Vagina (tissue), 2 donors: ENCODE results near the gene INHBC. TPM values are rescaled to one million over a fixed set of nuclear protein-coding genes. Genes with fewer than 3 reads are reported as not detected.
"Not testable (repeated sequence)": the region's sequence is repeated elsewhere in the genome, so short reads cannot be mapped to it uniquely, and the experiment has no call there.

ENCODE experiments used
- DNase-seq, 2 donors: peaks; one replicate each; pipeline ENCODE4 v3.0.0-alpha.2; 2017; ENCODE audit errors: extremely low spot score in 2 of 2
- H3K27ac ChIP-seq: fragments of 200-600 bp; sonication (generic); one replicate; pipeline ENCODE4 v1.5.1; 2019
- H3K27me3 ChIP-seq: fragments of 200-600 bp; sonication (generic); one replicate; pipeline ENCODE4 v1.5.1; 2019
- H3K36me3 ChIP-seq, 2 donors: fragments of 200-600 bp; sonication (generic); one replicate each; pipeline ENCODE4 v1.5.1; 2017 to 2019
- H3K4me1 ChIP-seq: fragments of 200-600 bp; sonication (generic); one replicate; pipeline ENCODE4 v1.5.1; 2019
- H3K4me3 ChIP-seq, 2 donors: fragments of 200-600 bp; sonication (generic); 1 replicate in 1 of 2; 2 replicates in 1 of 2; pipeline ENCODE4 v1.5.1; 2016 to 2019
- H3K9me3 ChIP-seq: fragments of 200-600 bp; sonication (generic); one replicate; pipeline ENCODE4 v1.5.1; 2019
- CTCF ChIP-seq, 3 experiments: fragments of 450-650 bp in 2 of 3; fragments of 200-600 bp in 1 of 3; sonication (generic) in 1 of 3; IDR thresholded peaks; one replicate each; pipeline ENCODE4 v1.5.1; 2017 to 2019; ENCODE audit warnings: antibody characterized with exemption in 3 of 3, mild to moderate bottlenecking in 2 of 3, moderate library complexity in 2 of 3
- POLR2A ChIP-seq, 2 donors: fragments of 450-650 bp; IDR thresholded peaks; one replicate each; pipeline ENCODE4 v1.6.1; 2017; ENCODE audit warnings: antibody characterized with exemption in 2 of 2, mild to moderate bottlenecking in 2 of 2, moderate library complexity in 2 of 2
- POLR2AphosphoS5 ChIP-seq, 2 donors: sonication (generic); formaldehyde crosslinking; IDR thresholded peaks; one replicate each; pipeline ENCODE4 v1.9.0; 2017; ENCODE audit warnings: antibody characterized with exemption in 2 of 2, mild to moderate bottlenecking in 2 of 2, low read depth in 1 of 2; ENCODE audit not compliant: insufficient read depth in 1 of 2
- intact Hi-C: fragments of 100-400 bp; cut with DNase I; formaldehyde crosslinking; loops from one replicate; pipeline ENCODE4 v1.15.1; 2023
- total RNA-seq: library from RNA; depleted of rRNA; stranded (reverse); fragments of >200 nt; gene quantifications from one replicate; pipeline ENCODE4 v1.2.3, GENCODE V29; 2016

The INHBC gene
- total RNA-seq, 1 donor from 2014 or later, result not detected

- no peaks in the 10 kb centered on the region for H3K9me3 ChIP-seq
- intact Hi-C loops, result no loop called here
- no peak overlapping the region for H3K4me3 ChIP-seq
- no peaks in the 10 kb centered on the region for H3K4me1 ChIP-seq
- H3K27ac ChIP-seq, result no peak overlapping the region
- no peak for DNase-seq
- TF ChIP-seq POLR2A (IDR thresholded peaks at IDR 0.05), result no peak
- no peak for TF ChIP-seq POLR2AphosphoS5 (IDR thresholded peaks at IDR 0.05; ENCODE audit: insufficient read depth in 1 of 2, low read depth in 1 of 2)
- TF ChIP-seq CTCF (IDR thresholded peaks at IDR 0.05), result no peak
- H3K36me3 ChIP-seq, result no peaks in the 10 kb centered on the region
- no peaks in the 10 kb centered on the region for H3K27me3 ChIP-seq
These were observed 29.5 kb upstream of the INHBC start for GRCh38 chr12:57404966-57405640.

DNA sequence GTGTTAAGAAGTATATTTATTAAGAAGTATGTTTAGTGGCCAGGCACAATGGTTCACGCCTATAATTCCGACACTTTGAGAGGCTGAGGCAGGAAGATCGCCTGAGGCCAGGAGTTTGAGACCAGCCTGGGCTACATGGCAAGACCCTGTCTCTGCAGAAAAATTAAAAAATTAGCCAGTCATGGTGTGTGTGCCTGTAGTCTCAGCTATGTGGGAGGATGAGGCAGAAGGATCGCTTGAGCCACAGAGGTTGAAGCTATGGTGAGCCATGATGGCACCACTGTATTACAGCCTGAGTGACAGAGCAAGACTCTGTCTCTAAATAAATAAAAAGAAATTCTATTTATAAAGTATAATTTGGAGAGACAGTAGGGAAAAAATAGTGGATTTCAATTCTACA lies 24.1 kb upstream of the INHBC start:
- TF ChIP-seq POLR2AphosphoS5 (IDR thresholded peaks at IDR 0.05; ENCODE audit: insufficient read depth in 1 of 2, low read depth in 1 of 2), result no peak
- no peak for TF ChIP-seq CTCF (IDR thresholded peaks at IDR 0.05)
- no peak for TF ChIP-seq POLR2A (IDR thresholded peaks at IDR 0.05)
- intact Hi-C loops, result no loop called here

GRCh38 chr12:57414160-57414559 lies 20.4 kb upstream of the INHBC start:
- DNase-seq, result peak in 1 of 2 donors; percentile 5
- H3K27ac ChIP-seq, H3K9me3 ChIP-seq: not testable (repeated sequence)

More for the DNA sequence above, 24.1 kb upstream of the INHBC start:
- peaks cover 3% of the 10 kb centered on the region for H3K4me1 ChIP-seq
- no peaks in the 10 kb centered on the region for H3K9me3 ChIP-seq
- H3K36me3 ChIP-seq, result no peaks in the 10 kb centered on the region
- DNase-seq, result no peak
- no peak overlapping the region for H3K4me3 ChIP-seq
- no peaks in the 10 kb centered on the region for H3K27me3 ChIP-seq
- H3K27ac ChIP-seq, result no peak overlapping the region

DNA sequence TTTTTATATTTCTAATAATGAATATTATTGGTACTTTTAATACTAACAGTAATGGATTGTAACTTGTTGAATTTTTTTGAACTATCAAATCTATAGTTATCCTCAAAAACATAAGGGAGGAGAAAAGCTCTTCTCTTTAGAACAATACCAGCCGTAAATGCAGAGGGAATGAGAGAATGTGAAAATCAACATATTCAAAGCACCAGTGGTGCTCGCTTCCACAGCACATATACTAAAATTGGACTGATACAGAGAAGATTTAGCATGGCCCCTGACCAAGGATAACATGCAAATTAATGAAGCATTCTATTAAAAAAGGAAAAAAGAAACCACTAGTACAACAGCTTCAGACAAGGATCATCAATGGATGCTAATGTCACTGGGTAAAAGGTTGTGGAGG lies 19.5 kb upstream of the INHBC start:
- no peak overlapping the region for H3K4me3 ChIP-seq
- TF ChIP-seq POLR2A (IDR thresholded peaks at IDR 0.05) (no peak), CTCF (IDR thresholded peaks at IDR 0.05) (no peak), POLR2AphosphoS5 (IDR thresholded peaks at IDR 0.05; ENCODE audit: insufficient read depth in 1 of 2, low read depth in 1 of 2) (no peak)
- intact Hi-C loops, result no loop called here
- DNase-seq, result no peak
- H3K9me3 ChIP-seq, result no peaks in the 10 kb centered on the region
- no peaks in the 10 kb centered on the region for H3K27me3 ChIP-seq
- H3K4me1 ChIP-seq, result peaks cover 17% of the 10 kb centered on the region
- no peaks in the 10 kb centered on the region for H3K36me3 ChIP-seq
- no peak overlapping the region for H3K27ac ChIP-seq

More at GRCh38 chr12:57414160-57414559, 20.4 kb upstream of the INHBC start:
- H3K4me1 ChIP-seq, result peaks cover 17% of the 10 kb centered on the region
- H3K36me3 ChIP-seq, intact Hi-C loops, H3K27me3 ChIP-seq, H3K4me3 ChIP-seq: not testable (repeated sequence)

DNA sequence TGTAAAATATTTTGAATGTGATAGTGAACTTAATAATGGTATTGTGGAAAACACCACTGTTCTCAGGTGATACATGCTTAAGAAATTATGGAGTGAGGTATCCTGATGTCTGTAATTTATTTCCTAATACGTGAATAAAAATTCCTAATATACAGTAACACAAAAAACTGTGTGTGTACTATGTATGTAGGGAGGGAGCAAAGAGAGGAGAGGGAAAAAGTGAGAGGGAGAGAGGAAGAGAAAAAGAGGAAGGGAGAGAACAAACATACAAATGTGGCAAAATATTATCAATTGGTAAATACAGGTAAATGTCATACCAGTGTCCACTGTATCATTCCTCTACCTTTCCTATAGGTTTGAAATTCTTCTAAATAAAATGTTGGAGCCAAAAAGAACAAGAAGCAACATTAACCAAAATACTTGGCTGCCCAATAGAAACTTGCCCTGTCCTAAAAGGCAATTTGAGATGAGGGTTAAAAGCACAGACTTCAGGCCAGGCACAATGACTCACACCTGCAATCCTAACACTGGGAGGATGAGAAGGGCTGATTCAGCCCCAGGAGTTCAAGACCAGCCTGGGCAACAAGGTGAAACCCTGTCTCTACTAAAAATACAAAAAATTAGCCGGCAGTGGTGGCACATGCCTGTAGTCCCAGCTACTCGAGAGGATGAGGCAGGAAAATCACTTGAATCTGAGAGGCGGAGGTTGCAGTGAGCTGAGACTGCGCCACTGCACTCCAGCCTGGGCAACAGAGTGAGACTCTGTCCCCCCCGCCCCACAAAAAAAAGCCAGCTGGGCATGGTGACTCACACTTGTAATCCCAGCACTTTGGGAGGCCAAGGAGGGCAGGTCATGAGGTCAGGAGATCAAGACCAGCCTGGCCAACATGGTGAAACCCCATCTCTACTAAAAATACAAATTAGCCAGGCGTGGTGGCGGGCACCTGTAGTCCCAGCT lies 18.3 kb upstream of the INHBC start:
- intact Hi-C loops, result no loop called here

More for the DNA sequence above, 18.3 kb upstream of the INHBC start:
- TF ChIP-seq POLR2AphosphoS5 (IDR thresholded peaks at IDR 0.05; ENCODE audit: insufficient read depth in 1 of 2, low read depth in 1 of 2) (no peak), POLR2A (IDR thresholded peaks at IDR 0.05) (no peak), CTCF (IDR thresholded peaks at IDR 0.05) (no peak)
- no peak for DNase-seq
- Histone ChIP-seq H3K27me3 (no peaks in the 10 kb centered on the region), H3K4me3 (no peak overlapping the region), H3K9me3 (no peaks in the 10 kb centered on the region), H3K4me1 (peaks cover 17% of the 10 kb centered on the region), H3K36me3 (no peaks in the 10 kb centered on the region), H3K27ac (no peak overlapping the region)
